SK-N-SH treated with all-trans-retinoic acid at 6 μM for 48 hours (cell line): ENCODE data around the gene KCNK2.

Source experiments
- ATAC-seq: fragments of 200-7000 bp; cut with Tn5 transposase; 3 replicates; pipeline ENCODE4 v1.9.1; 2020; ENCODE audit warnings: mild to moderate bottlenecking, moderate library complexity
- ARNTL ChIP-seq: fragments of 450-650 bp; formaldehyde crosslinking; IDR thresholded peaks from 2 replicates; pipeline ENCODE4 v1.5.0; 2020; ENCODE audit warnings: low read depth, mild to moderate bottlenecking, moderate library complexity, borderline replicate concordance
- BACH2 ChIP-seq: fragments of 250-450 bp; sonication (Bioruptor Pico); IDR thresholded peaks from 2 replicates; pipeline ENCODE4 v1.9.0; 2021; ENCODE audit warnings: mild to moderate bottlenecking, borderline replicate concordance
- CREB5 ChIP-seq: fragments of 250-450 bp; sonication (Bioruptor Pico); IDR thresholded peaks from 2 replicates; pipeline ENCODE4 v1.5.1; 2020; ENCODE audit warnings: low read depth, mild to moderate bottlenecking, moderate library complexity
- CSDC2 ChIP-seq: fragments of 250-450 bp; sonication (Bioruptor Pico); IDR thresholded peaks from 2 replicates; pipeline ENCODE4 v1.5.0; 2020; ENCODE audit warnings: mild to moderate bottlenecking, moderate library complexity
- CSRNP3 ChIP-seq: fragments of 250-450 bp; sonication (Bioruptor Pico); IDR thresholded peaks from 2 replicates; pipeline ENCODE4 v1.5.1; 2021; ENCODE audit warnings: mild to moderate bottlenecking, moderate library complexity
- ESRRG ChIP-seq: fragments of 250-450 bp; sonication (Bioruptor Pico); IDR thresholded peaks from 2 replicates; pipeline ENCODE4 v1.6.1; 2021; ENCODE audit warnings: mild to moderate bottlenecking
- GLIS3 ChIP-seq: fragments of 250-450 bp; sonication (Bioruptor Pico); IDR thresholded peaks from 2 replicates; pipeline ENCODE4 v1.5.0; 2020; ENCODE audit warnings: mild to moderate bottlenecking, moderate library complexity
- ISL1 ChIP-seq: fragments of 250-450 bp; sonication (Bioruptor Pico); IDR thresholded peaks from 2 replicates; pipeline ENCODE4 v2.1.2; 2022; ENCODE audit warnings: mild to moderate bottlenecking, moderate library complexity
- OSR1 ChIP-seq: fragments of 250-450 bp; sonication (Bioruptor Pico); IDR thresholded peaks from 2 replicates; pipeline ENCODE4 v1.8.0; 2022; ENCODE audit warnings: moderate library complexity, mild to moderate bottlenecking, inconsistent platforms
- PATZ1 ChIP-seq: fragments of 250-450 bp; sonication (Bioruptor Pico); IDR thresholded peaks from 2 replicates; pipeline ENCODE4 v1.8.0; 2020; ENCODE audit warnings: mild to moderate bottlenecking, moderate library complexity, borderline replicate concordance
- POU6F1 ChIP-seq: fragments of 250-450 bp; sonication (Bioruptor Pico); IDR thresholded peaks from 2 replicates; pipeline ENCODE4 v1.8.0; 2021; ENCODE audit warnings: low read depth, mild to moderate bottlenecking, moderate library complexity, borderline replicate concordance
- PPARA ChIP-seq: fragments of 250-450 bp; sonication (Bioruptor Pico); IDR thresholded peaks from 2 replicates; pipeline ENCODE4 v1.5.0; 2020; ENCODE audit warnings: mild to moderate bottlenecking, borderline replicate concordance
- RARB ChIP-seq: fragments of 250-450 bp; sonication (Bioruptor Pico); IDR thresholded peaks from 2 replicates; pipeline ENCODE4 v1.8.0; 2021; ENCODE audit warnings: mild to moderate bottlenecking, moderate library complexity
- SNAI2 ChIP-seq: fragments of 250-450 bp; sonication (Bioruptor Pico); IDR thresholded peaks from 2 replicates; pipeline ENCODE4 v1.5.0; 2020; ENCODE audit warnings: mild to moderate bottlenecking, moderate library complexity
- TCF4 ChIP-seq: fragments of 250-450 bp; sonication (Bioruptor Pico); IDR thresholded peaks from 2 replicates; pipeline ENCODE4 v1.8.0; 2021; ENCODE audit warnings: mild to moderate bottlenecking, moderate library complexity, borderline replicate concordance
- TSHZ2 ChIP-seq: fragments of 250-450 bp; sonication (Bioruptor Pico); IDR thresholded peaks from 2 replicates; pipeline ENCODE4 v1.5.0; 2020; ENCODE audit warnings: mild to moderate bottlenecking, moderate library complexity
- ZFP3 ChIP-seq: fragments of 250-450 bp; sonication (Bioruptor Pico); IDR thresholded peaks from 2 replicates; pipeline ENCODE4 v1.5.0; 2020; ENCODE audit warnings: mild to moderate bottlenecking, moderate library complexity
- ZFP30 ChIP-seq: fragments of 450-650 bp; formaldehyde crosslinking; IDR thresholded peaks from 2 replicates; pipeline ENCODE4 v1.5.0; 2022; ENCODE audit warnings: mild to moderate bottlenecking, moderate library complexity
- ZNF565 ChIP-seq: fragments of 450-650 bp; formaldehyde crosslinking; conservative IDR thresholded peaks from 2 replicates; pipeline ENCODE4 v1.5.0; 2020; ENCODE audit warnings: low read depth, mild to moderate bottlenecking, moderate library complexity
- ZNF70 ChIP-seq: fragments of 450-650 bp; formaldehyde crosslinking; IDR thresholded peaks from 2 replicates; pipeline ENCODE4 v1.5.0; 2020; ENCODE audit warnings: mild to moderate bottlenecking, moderate library complexity
- ZNF8 ChIP-seq: fragments of 450-650 bp; formaldehyde crosslinking; IDR thresholded peaks from 2 replicates; pipeline ENCODE4 v1.5.0; 2020; ENCODE audit warnings: mild to moderate bottlenecking, moderate library complexity

KCNK2 gene

GRCh38 chr1:215055281-215055935, 27.1 kb upstream of the KCNK2 start:
- TF ChIP-seq GLIS3 (CRISPR knock-in tag) (no peak), ZFP3 (CRISPR knock-in tag) (no peak), ESRRG (CRISPR knock-in tag) (no peak), ZNF565 (no peak), PPARA (CRISPR knock-in tag) (no peak), SNAI2 (no peak), ZNF8 (no peak), ZNF70 (no peak), ARNTL (CRISPR knock-in tag) (no peak), OSR1 (no peak), BACH2 (CRISPR knock-in tag) (no peak), TCF4 (CRISPR knock-in tag) (no peak), CREB5 (CRISPR knock-in tag) (no peak), CSDC2 (no peak)
- no peak for ATAC-seq

GRCh38 chr1:215056584-215056983, 26.0 kb upstream of the KCNK2 start:
- no peak for TF ChIP-seq TSHZ2 (CRISPR knock-in tag)
- no peak for TF ChIP-seq PATZ1 (CRISPR knock-in tag)
- no peak for TF ChIP-seq ZFP30 (CRISPR knock-in tag)
- no peak for TF ChIP-seq TCF4 (CRISPR knock-in tag)
- TF ChIP-seq ZNF565: no peak
- no peak for TF ChIP-seq CSDC2
- TF ChIP-seq ZNF70: no peak
- no peak for TF ChIP-seq RARB (CRISPR knock-in tag)
- no peak for TF ChIP-seq OSR1
- no peak for TF ChIP-seq GLIS3 (CRISPR knock-in tag)
- no peak for TF ChIP-seq CREB5 (CRISPR knock-in tag)
- no peak for TF ChIP-seq PPARA (CRISPR knock-in tag)
- no peak for TF ChIP-seq SNAI2
- no peak for TF ChIP-seq POU6F1 (CRISPR knock-in tag)
- no peak for TF ChIP-seq CSRNP3 (CRISPR knock-in tag)
- TF ChIP-seq ISL1 (CRISPR knock-in tag): no peak
- ATAC-seq: peak; percentile 62
